ENCODE data around the gene LIN54. TPM values are rescaled to one million over a fixed set of nuclear protein-coding genes. Genes with fewer than 3 reads are reported as not detected.
A peak's percentile ranks its signal among the peaks of the same experiment; 100 is the strongest.

Gene LIN54
- total and polyA plus RNA-seq, 4 donors = 2.0 to 17.1 (median 5.2) TPM

GRCh38 chr4:82892467-82892802, 118.2 kb downstream of the LIN54 start:
- Histone ChIP-seq H3K36me3 (ENCODE audit: control insufficient read depth in 4 of 4, insufficient read depth in 3 of 4, low read depth in 1 of 4, low read length in 3 of 4) (peaks cover 0 to 12% (median 7%) of the 10 kb centered on the region in 4 donors), H3K4me1 (ENCODE audit: control insufficient read depth in 4 of 4, insufficient read depth in 4 of 4, low read length in 3 of 4) (peaks cover 5 to 35% (median 26%) of the 10 kb centered on the region in 4 donors), H3K4me3 (ENCODE audit: low read depth in 1 of 3, low read length in 3 of 3) (no peak overlapping the region), H3K27ac (ENCODE audit: low read depth in 1 of 2, low read length in 2 of 2) (peak overlapping the region; percentile 99 to 100), H3K9ac (ENCODE audit: low read depth in 1 of 2, low read length in 2 of 2) (no peak overlapping the region), H3K9me3 (ENCODE audit: control insufficient read depth in 4 of 4, low read length in 3 of 4) (no peaks in the 10 kb centered on the region), H3K27me3 (ENCODE audit: control insufficient read depth in 4 of 4, insufficient read depth in 4 of 4, low read length in 3 of 4) (no peaks in the 10 kb centered on the region)
- DNase-seq (ENCODE audit: low spot score) = no peak
- TF ChIP-seq, protein P1, sequence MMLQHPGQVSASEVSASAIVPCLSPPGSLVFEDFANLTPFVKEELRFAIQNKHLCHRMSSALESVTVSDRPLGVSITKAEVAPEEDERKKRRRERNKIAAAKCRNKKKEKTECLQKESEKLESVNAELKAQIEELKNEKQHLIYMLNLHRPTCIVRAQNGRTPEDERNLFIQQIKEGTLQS (IDR thresholded peaks at IDR 0.05) = no peak
- no peak for TF ChIP-seq JUND (IDR thresholded peaks at IDR 0.05)
- peak in 1 of 2 donors; percentile 34 for TF ChIP-seq RXRA (IDR thresholded peaks at IDR 0.05)
- TF ChIP-seq GABPA (IDR thresholded peaks at IDR 0.05 in 1 of 2, conservative IDR thresholded peaks at IDR 0.05 in 1 of 2) = peak in 1 of 2 donors; percentile 37
- TF ChIP-seq NR2F2 (IDR thresholded peaks at IDR 0.05) = no peak
- no peak for TF ChIP-seq REST (IDR thresholded peaks at IDR 0.05)
- TF ChIP-seq HNF4G (IDR thresholded peaks at IDR 0.05) = peak; percentile 9
- TF ChIP-seq HNF4A (conservative IDR thresholded peaks at IDR 0.05) = peak; percentile 77 to 79
- 29% methylated on average over 1 of the region's 1 CpG for WGBS

- H3K27ac ChIP-seq (ENCODE audit: low read depth in 1 of 2, low read length in 2 of 2) = peak overlapping the region; percentile 99 to 100
- peaks cover 0 to 10% (median 7%) of the 10 kb centered on the region in 4 donors for H3K36me3 ChIP-seq (ENCODE audit: control insufficient read depth in 4 of 4, insufficient read depth in 3 of 4, low read depth in 1 of 4, low read length in 3 of 4)
- H3K9ac ChIP-seq (ENCODE audit: low read depth in 1 of 2, low read length in 2 of 2) = peak overlapping the region; percentile 86 to 96
Measured at GRCh38 chr4:82891707-82892466, 118.7 kb downstream of the LIN54 start.

DNA sequence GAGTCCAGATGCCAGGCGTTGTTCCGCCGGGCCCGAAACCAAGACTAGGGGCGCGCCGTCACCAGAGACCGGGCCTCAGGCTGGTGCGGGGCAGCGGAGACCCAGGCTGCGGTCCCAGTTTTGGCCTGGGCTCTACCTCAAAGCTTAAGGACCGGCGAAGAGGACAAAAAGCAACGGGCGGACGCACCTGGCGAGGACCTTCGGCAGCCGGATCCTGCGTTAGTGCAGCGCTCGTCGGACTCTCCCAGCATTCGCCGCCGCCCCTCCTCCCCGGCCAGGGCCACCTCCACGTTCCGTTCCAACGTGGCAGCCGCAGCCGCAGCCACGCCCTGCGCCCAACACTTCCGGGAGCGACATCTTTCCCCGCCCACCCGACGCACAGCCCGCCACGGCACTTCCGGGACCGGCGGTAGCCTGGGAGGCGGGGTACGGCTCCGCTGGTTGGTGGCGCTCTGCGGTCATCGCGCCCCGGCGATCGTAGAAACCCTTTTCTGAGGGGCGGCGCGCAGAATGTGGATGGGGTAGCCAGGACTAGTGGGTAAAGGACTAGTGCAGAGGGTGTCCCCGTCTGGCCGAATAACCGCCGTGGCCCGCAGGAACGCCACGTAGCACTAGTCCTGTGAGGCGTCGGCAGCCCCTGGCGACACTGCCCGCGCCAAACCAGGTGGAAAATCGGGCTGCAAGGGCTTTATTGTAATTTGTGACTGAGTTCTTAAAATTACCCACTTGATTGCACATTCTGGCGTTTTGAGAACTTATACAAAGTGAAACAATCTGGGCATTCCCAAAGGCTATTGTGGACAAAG, 119.5 kb downstream of the LIN54 start, which contains the start of gene SEC31A:
SEC31A (minus strand) TSS at position 253 of the 806 bp plus-strand sequence. CDS start 9,217 bp downstream, outside the sequence.
- under 1% methylated on average over 71 of the region's 71 CpGs for WGBS
- Histone ChIP-seq H3K4me3 (ENCODE audit: low read depth in 1 of 3, low read length in 3 of 3) (peak within 1 kb of the TSS; percentile 73 to 92 (median 87)), H3K36me3 (ENCODE audit: control insufficient read depth in 4 of 4, insufficient read depth in 3 of 4, low read depth in 1 of 4, low read length in 3 of 4) (peaks cover 0 to 10% (median 7%) of the 10 kb centered on the region in 4 donors), H3K27me3 (ENCODE audit: control insufficient read depth in 4 of 4, insufficient read depth in 4 of 4, low read length in 3 of 4) (no peaks in the 10 kb centered on the region), H3K9me3 (ENCODE audit: control insufficient read depth in 4 of 4, low read length in 3 of 4) (no peaks in the 10 kb centered on the region), H3K27ac (ENCODE audit: low read depth in 1 of 2, low read length in 2 of 2) (peak within 1 kb of the TSS; percentile 99 to 100), H3K4me1 (ENCODE audit: control insufficient read depth in 4 of 4, insufficient read depth in 4 of 4, low read length in 3 of 4) (peaks cover 5 to 43% (median 28%) of the 10 kb centered on the region in 4 donors), H3K9ac (ENCODE audit: low read depth in 1 of 2, low read length in 2 of 2) (peak within 1 kb of the TSS; percentile 93 to 99)
- peak; percentile 97 for DNase-seq (ENCODE audit: low spot score)
- TF ChIP-seq, protein P2, sequence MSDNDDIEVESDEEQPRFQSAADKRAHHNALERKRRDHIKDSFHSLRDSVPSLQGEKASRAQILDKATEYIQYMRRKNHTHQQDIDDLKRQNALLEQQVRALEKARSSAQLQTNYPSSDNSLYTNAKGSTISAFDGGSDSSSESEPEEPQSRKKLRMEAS (IDR thresholded peaks at IDR 0.05) = peak; percentile 69
- TF ChIP-seq FOXA1 (IDR thresholded peaks at IDR 0.05) (peak; percentile 51), TAF1 (conservative IDR thresholded peaks at IDR 0.05) (peak; percentile 82), RAD21 (IDR thresholded peaks at IDR 0.05) (peak in 1 of 2 donors; percentile 8), NR2F2 (IDR thresholded peaks at IDR 0.05) (no peak), HNF4A (conservative IDR thresholded peaks at IDR 0.05) (no peak), EGR1 (IDR thresholded peaks at IDR 0.05; ENCODE audit: low read depth in 2 of 2) (peak; percentile 44 to 86), SP1 (IDR thresholded peaks at IDR 0.05) (peak; percentile 88), HNF4G (IDR thresholded peaks at IDR 0.05) (no peak), ZBTB33 (IDR thresholded peaks at IDR 0.05) (no peak), JUND (IDR thresholded peaks at IDR 0.05) (peak in 1 of 2 donors; percentile 6), GABPA (IDR thresholded peaks at IDR 0.05 in 1 of 2, conservative IDR thresholded peaks at IDR 0.05 in 1 of 2) (peak; percentile 87 to 96), YY1 (IDR thresholded peaks at IDR 0.05) (peak; percentile 97)
- TF ChIP-seq, protein P1 (IDR thresholded peaks at IDR 0.05) = no peak

More at GRCh38 chr4:82891707-82892466, 118.7 kb downstream of the LIN54 start:
- peaks cover 5 to 40% (median 26%) of the 10 kb centered on the region in 4 donors for H3K4me1 ChIP-seq (ENCODE audit: control insufficient read depth in 4 of 4, insufficient read depth in 4 of 4, low read length in 3 of 4)
- WGBS = 19% methylated on average over 7 of the region's 7 CpGs
- H3K9me3 ChIP-seq (ENCODE audit: control insufficient read depth in 4 of 4, low read length in 3 of 4) = no peaks in the 10 kb centered on the region
- TF ChIP-seq NR2F2 (IDR thresholded peaks at IDR 0.05) = no peak
- no peaks in the 10 kb centered on the region for H3K27me3 ChIP-seq (ENCODE audit: control insufficient read depth in 4 of 4, insufficient read depth in 4 of 4, low read length in 3 of 4)
- H3K4me3 ChIP-seq (ENCODE audit: low read depth in 1 of 3, low read length in 3 of 3) = peak overlapping the region; percentile 73 to 84 (median 83)
- DNase-seq (ENCODE audit: low spot score) = no peak
